ENCODE data around the gene CNOT2. TPM values are rescaled to one million over a fixed set of nuclear protein-coding genes. Genes with fewer than 3 reads are reported as not detected.

The CNOT2 gene
- total RNA-seq, 2 experiments from 2014 or later = 67.9 to 69.0 TPM

DNA sequence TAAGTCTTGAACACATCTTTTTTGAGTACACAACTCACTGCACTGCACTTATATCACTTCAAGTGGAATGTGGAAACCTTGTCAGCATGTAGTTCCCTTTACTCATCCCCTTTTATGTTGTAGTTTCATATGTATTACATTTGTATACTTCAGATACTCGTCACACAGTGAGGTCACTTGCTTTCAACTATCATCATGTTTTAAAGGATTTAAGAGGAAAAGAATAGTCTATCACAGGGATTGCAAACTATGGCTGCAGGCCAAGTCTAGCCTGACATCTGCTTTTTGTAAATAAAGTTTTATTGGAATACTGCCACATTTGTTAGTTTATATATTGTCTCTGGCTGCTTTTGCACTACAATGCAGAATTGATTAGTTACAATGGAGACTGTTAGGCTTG, 24.3 kb downstream of the CNOT2 start:
- DNase-seq (no peak), ATAC-seq (peak; percentile 66)
- TF ChIP-seq, protein P1, sequence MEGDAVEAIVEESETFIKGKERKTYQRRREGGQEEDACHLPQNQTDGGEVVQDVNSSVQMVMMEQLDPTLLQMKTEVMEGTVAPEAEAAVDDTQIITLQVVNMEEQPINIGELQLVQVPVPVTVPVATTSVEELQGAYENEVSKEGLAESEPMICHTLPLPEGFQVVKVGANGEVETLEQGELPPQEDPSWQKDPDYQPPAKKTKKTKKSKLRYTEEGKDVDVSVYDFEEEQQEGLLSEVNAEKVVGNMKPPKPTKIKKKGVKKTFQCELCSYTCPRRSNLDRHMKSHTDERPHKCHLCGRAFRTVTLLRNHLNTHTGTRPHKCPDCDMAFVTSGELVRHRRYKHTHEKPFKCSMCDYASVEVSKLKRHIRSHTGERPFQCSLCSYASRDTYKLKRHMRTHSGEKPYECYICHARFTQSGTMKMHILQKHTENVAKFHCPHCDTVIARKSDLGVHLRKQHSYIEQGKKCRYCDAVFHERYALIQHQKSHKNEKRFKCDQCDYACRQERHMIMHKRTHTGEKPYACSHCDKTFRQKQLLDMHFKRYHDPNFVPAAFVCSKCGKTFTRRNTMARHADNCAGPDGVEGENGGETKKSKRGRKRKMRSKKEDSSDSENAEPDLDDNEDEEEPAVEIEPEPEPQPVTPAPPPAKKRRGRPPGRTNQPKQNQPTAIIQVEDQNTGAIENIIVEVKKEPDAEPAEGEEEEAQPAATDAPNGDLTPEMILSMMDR (IDR thresholded peaks at IDR 0.05) = no peak
- Mint-ChIP-seq H3K27ac (peak overlapping the region; percentile 0), H3K27me3 (no peaks in the 10 kb centered on the region), H3K36me3 (ENCODE audit: low read depth) (peaks cover 27% of the 10 kb centered on the region), H3K4me1 (ENCODE audit: low read depth) (peaks cover 79% of the 10 kb centered on the region), H3K9me3 (peaks cover 5% of the 10 kb centered on the region), H3K4me3 (no peak overlapping the region)
- ChIA-PET CTCF (no interaction called here), POLR2A (no interaction called here)
- intact Hi-C loops (cut with micrococcal nuclease) = no loop called here

DNA sequence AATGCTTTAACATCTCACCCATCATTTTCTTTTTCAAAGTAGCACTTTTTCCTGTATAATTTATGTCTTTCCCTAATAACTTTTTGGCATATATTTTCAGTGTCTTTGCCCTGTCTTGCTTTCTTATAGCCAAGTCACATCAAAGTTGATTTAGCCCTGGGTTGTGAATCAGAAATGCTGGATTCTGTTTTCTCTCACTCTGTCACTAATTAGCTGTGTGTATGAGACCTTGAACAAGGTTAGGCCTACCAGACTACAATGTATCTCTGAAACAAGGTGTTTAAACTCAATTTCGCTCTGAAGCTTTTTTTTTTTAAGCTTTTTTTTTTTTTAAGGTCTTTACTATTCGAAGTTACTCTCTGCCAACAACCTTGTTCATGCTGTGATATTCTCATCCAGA, 25.7 kb downstream of the CNOT2 start:
- DNase-seq (no peak), ATAC-seq (no peak)
- no peaks in the 10 kb centered on the region for H3K9me3 Mint-ChIP-seq
- CTCF ChIA-PET = no interaction called here
- H3K4me1 Mint-ChIP-seq (ENCODE audit: low read depth) = peaks cover 75% of the 10 kb centered on the region
- POLR2A ChIA-PET = interaction anchor here (1.0 kb wide), 1 partner anchor 25 kb away, joined by 3 read pairs; no protein-coding TSS in a partner anchor
- TF ChIP-seq, protein P1 (IDR thresholded peaks at IDR 0.05) = no peak
- H3K4me3 Mint-ChIP-seq = no peak overlapping the region
- H3K27ac Mint-ChIP-seq = no peak overlapping the region
- H3K27me3 Mint-ChIP-seq = no peaks in the 10 kb centered on the region
- peaks cover 25% of the 10 kb centered on the region for H3K36me3 Mint-ChIP-seq (ENCODE audit: low read depth)
- intact Hi-C loops (cut with micrococcal nuclease) = no loop called here

DNA sequence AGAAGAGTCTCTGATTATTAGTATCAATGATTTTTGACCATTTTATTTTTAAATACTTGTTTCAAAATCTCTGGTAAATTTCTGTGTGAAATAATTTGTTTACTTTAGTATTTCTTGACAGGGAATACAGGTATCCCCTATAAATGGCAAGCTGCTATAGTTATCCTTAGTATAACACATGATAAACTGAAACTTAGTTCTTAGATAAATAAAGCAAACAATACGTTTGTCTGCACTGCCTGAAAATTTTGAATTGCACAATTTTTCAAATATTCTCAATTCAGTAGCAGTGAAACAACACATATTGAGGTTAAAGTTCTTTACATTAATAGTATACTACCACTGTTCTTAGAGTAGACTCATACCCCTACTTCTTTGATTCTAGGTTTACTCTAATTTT, 26.9 kb downstream of the CNOT2 start:
- Mint-ChIP-seq H3K9me3 (peaks cover 1% of the 10 kb centered on the region), H3K36me3 (ENCODE audit: low read depth) (peaks cover 33% of the 10 kb centered on the region), H3K4me1 (ENCODE audit: low read depth) (peaks cover 75% of the 10 kb centered on the region), H3K27ac (no peak overlapping the region), H3K4me3 (no peak overlapping the region), H3K27me3 (no peaks in the 10 kb centered on the region)
- ATAC-seq = no peak
- DNase-seq = no peak
- TF ChIP-seq, protein P1 (IDR thresholded peaks at IDR 0.05) = no peak
- ChIA-PET CTCF (no interaction called here), POLR2A (interaction anchor here (1.0 kb wide), 1 partner anchor 26 kb away, joined by 3 read pairs; no protein-coding TSS in a partner anchor)
- intact Hi-C loops (cut with micrococcal nuclease) = no loop called here

DNA sequence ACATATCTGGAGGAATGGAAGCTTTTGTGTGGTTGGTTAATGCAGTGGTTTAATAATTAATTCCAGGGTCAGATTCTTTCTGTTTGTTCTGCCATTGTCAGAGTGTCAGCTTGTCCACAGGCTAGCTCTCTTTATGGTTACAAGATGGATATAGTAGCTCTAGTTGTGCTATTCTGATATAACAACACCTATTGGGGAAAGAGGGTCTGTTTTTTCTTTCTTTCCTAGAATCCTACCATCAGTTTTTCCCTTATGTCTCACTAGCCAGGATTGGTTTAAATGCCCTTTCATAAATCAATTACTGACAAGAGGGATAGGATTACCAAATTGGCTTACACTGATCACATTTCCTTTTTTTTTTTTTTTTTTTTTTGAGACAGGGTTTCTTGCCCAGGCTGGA, 27.8 kb downstream of the CNOT2 start:
- Mint-ChIP-seq H3K4me3 (no peak overlapping the region), H3K36me3 (ENCODE audit: low read depth) (peaks cover 37% of the 10 kb centered on the region), H3K27me3 (no peaks in the 10 kb centered on the region), H3K4me1 (ENCODE audit: low read depth) (peaks cover 76% of the 10 kb centered on the region), H3K27ac (no peak overlapping the region), H3K9me3 (peaks cover 5% of the 10 kb centered on the region)
- intact Hi-C loops (cut with micrococcal nuclease) = no loop called here
- ATAC-seq (no peak), DNase-seq (no peak)
- TF ChIP-seq, protein P1 (IDR thresholded peaks at IDR 0.05) = no peak
- POLR2A ChIA-PET = no interaction called here
- CTCF ChIA-PET = no interaction called here

DNA sequence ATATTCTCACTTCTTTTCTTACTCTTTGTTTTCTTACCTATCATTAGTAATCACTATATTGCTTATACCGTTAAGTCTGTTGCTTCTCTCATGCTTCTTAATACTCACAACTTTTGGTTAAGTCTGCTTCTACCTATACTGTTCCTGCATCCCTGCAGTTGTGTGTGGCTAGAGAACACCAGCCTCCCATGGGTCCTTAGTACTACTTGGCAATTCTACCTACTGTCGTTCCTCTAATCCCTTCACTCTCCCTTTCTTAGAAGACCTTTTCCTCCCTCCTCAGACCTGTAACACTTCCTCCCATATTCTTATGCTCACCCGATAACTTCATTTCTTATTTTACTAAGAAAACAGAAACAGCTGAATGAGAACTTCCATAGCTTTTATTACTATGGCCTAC, 29.3 kb downstream of the CNOT2 start:
- intact Hi-C loops (cut with micrococcal nuclease) = no loop called here
- ChIA-PET CTCF (no interaction called here), POLR2A (interaction anchor here (0.6 kb wide), 1 partner anchor 45 kb away, joined by 4 read pairs; no protein-coding TSS in a partner anchor)
- ATAC-seq = no peak
- no peaks in the 10 kb centered on the region for H3K27me3 Mint-ChIP-seq
- DNase-seq = no peak
- H3K4me1 Mint-ChIP-seq (ENCODE audit: low read depth) = peaks cover 66% of the 10 kb centered on the region
- H3K9me3 Mint-ChIP-seq = peaks cover 5% of the 10 kb centered on the region
- TF ChIP-seq, protein P1 (IDR thresholded peaks at IDR 0.05) = no peak
- H3K4me3 Mint-ChIP-seq = no peak overlapping the region
- peak overlapping the region; percentile 6 for H3K27ac Mint-ChIP-seq
- peaks cover 31% of the 10 kb centered on the region for H3K36me3 Mint-ChIP-seq (ENCODE audit: low read depth)

Measured in activated CD8-positive, alpha-beta T cell treated with anti-CD3 and anti-CD28 coated beads for 36 hours (primary cell).